ENCODE data around the gene NDUFS2. TPM values are rescaled to one million over a fixed set of nuclear protein-coding genes. Genes with fewer than 3 reads are reported as not detected.

The NDUFS2 gene
- total RNA-seq, 2 donors from 2014 or later: 46.4 to 67.2 TPM

- Histone ChIP-seq H3K4me1 (peaks cover 32% of the 10 kb centered on the region), H3K9me3 (no peaks in the 10 kb centered on the region), H3K27ac (peak overlapping the region in 1 of 4 donors; percentile 46), H3K27me3 (no peaks in the 10 kb centered on the region), H3K36me3 (replicated peaks in 1 of 2; ENCODE audit: insufficient read depth in 1 of 2, low read depth in 2 of 2) (no peaks in the 10 kb centered on the region), H3K4me3 (no peak overlapping the region)
- TF ChIP-seq POLR2A (IDR thresholded peaks at IDR 0.05) (no peak), CTCF (IDR thresholded peaks at IDR 0.05) (peak; percentile 81 to 90 (median 86))
- DNase-seq (peak; percentile 84 to 90 (median 87)), ATAC-seq (peak; percentile 56)
- WGBS, 2 donors: 40 to 43% methylated on average over 11 of the region's 11 CpGs
- intact Hi-C loops (cut with DNase I): no loop called here
Observed at GRCh38 chr1:161227196-161227871, 25.2 kb downstream of the NDUFS2 start.

GRCh38 chr1:161228032-161228431 is 25.9 kb downstream of the NDUFS2 start:
- no peak for DNase-seq
- Histone ChIP-seq H3K27ac (peak overlapping the region in 1 of 4 donors; percentile 46), H3K4me1 (peaks cover 32% of the 10 kb centered on the region), H3K36me3 (replicated peaks in 1 of 2; ENCODE audit: insufficient read depth in 1 of 2, low read depth in 2 of 2) (no peaks in the 10 kb centered on the region), H3K27me3 (no peaks in the 10 kb centered on the region), H3K9me3 (no peaks in the 10 kb centered on the region), H3K4me3 (no peak overlapping the region)
- intact Hi-C loops (cut with DNase I): no loop called here
- ATAC-seq: no peak
- TF ChIP-seq POLR2A (IDR thresholded peaks at IDR 0.05) (no peak), CTCF (IDR thresholded peaks at IDR 0.05) (no peak)
- WGBS, 2 donors: 86 to 98% methylated on average over 5 to 7 of the region's 7 CpGs

- ATAC-seq (no peak), DNase-seq (no peak)
- Histone ChIP-seq H3K9me3 (no peaks in the 10 kb centered on the region), H3K27me3 (no peaks in the 10 kb centered on the region), H3K27ac (no peak overlapping the region), H3K4me1 (peaks cover 24% of the 10 kb centered on the region), H3K4me3 (no peak overlapping the region), H3K36me3 (replicated peaks in 1 of 2; ENCODE audit: insufficient read depth in 1 of 2, low read depth in 2 of 2) (no peaks in the 10 kb centered on the region)
- intact Hi-C loops (cut with DNase I): loop anchor here (10.0 kb wide), 1 partner anchor 55 kb away; no protein-coding TSS in a partner anchor
- no peak for TF ChIP-seq CTCF (IDR thresholded peaks at IDR 0.05)
- no peak for TF ChIP-seq POLR2A (IDR thresholded peaks at IDR 0.05)
- WGBS, 2 donors: 60 to 79% methylated on average over 2 to 3 of the region's 3 CpGs
Observed at GRCh38 chr1:161229896-161230295, 27.7 kb downstream of the NDUFS2 start.

GRCh38 chr1:161230762-161231161 is 28.6 kb downstream of the NDUFS2 start:
- 93 to 94% methylated on average over 4 to 7 of the region's 7 CpGs for WGBS, 2 donors
- Histone ChIP-seq H3K27me3 (no peaks in the 10 kb centered on the region), H3K4me3 (no peak overlapping the region), H3K9me3 (no peaks in the 10 kb centered on the region), H3K4me1 (peaks cover 17% of the 10 kb centered on the region), H3K36me3 (replicated peaks in 1 of 2; ENCODE audit: insufficient read depth in 1 of 2, low read depth in 2 of 2) (no peaks in the 10 kb centered on the region), H3K27ac (no peak overlapping the region)
- DNase-seq (no peak), ATAC-seq (no peak)
- TF ChIP-seq POLR2A (IDR thresholded peaks at IDR 0.05) (no peak), CTCF (IDR thresholded peaks at IDR 0.05) (no peak)
- intact Hi-C loops (cut with DNase I): loop anchor here (10.0 kb wide), 1 partner anchor 54 kb away; no protein-coding TSS in a partner anchor

- DNase-seq (no peak), ATAC-seq (no peak)
- Histone ChIP-seq H3K9me3 (no peaks in the 10 kb centered on the region), H3K27ac (no peak overlapping the region), H3K4me1 (no peaks in the 10 kb centered on the region), H3K4me3 (no peak overlapping the region), H3K36me3 (replicated peaks in 1 of 2; ENCODE audit: insufficient read depth in 1 of 2, low read depth in 2 of 2) (no peaks in the 10 kb centered on the region), H3K27me3 (no peaks in the 10 kb centered on the region)
- WGBS, 2 donors: 75 to 86% methylated on average over 1 to 9 of the region's 9 CpGs
- intact Hi-C loops (cut with DNase I): loop anchor here (10.0 kb wide), 1 partner anchor 52 kb away; no protein-coding TSS in a partner anchor
- TF ChIP-seq POLR2A (IDR thresholded peaks at IDR 0.05) (no peak), CTCF (IDR thresholded peaks at IDR 0.05) (no peak)
Observed at GRCh38 chr1:161233102-161233501, 30.9 kb downstream of the NDUFS2 start.
